K562 (cell line): ENCODE measurements around the gene ANKLE2. TPM values are rescaled to one million over a fixed set of nuclear protein-coding genes. Genes with fewer than 3 reads are reported as not detected.

ENCODE experiments used
- ATAC-seq: fragments of 200-7000 bp; cut with Tn5 transposase; 3 replicates; pipeline ENCODE4 v1.9.1; 2020; ENCODE audit warnings: moderate library complexity
- BruUV-seq: library from RNA; stranded (reverse); fragments of 400-500 nt; replicated peaks from 2 replicates; lab custom pipeline; 2021; lab: Mats Ljungman, UMichigan
- CTCF ChIA-PET: fragments of 300-600 bp; formaldehyde crosslinking; extraction: SDS; loops from one replicate; lab custom pipeline; 2021; ENCODE audit warnings: low intra/inter-chr PET ratio; lab: Yijun Ruan, JAX
- POLR2A ChIA-PET: fragments of 300-600, 350-650 bp; sonication (Branson Sonifier 250); formaldehyde crosslinking; extraction: SDS; loops from one replicate; lab custom pipeline; 2021; ENCODE audit warnings: antibody characterized with exemption, inconsistent platforms; lab: Yijun Ruan, JAX
- DNase-seq, 4 experiments: peaks; one replicate each; pipeline versions ENCODE4 v3.0.0 to v3.0.0-alpha.2; 2011 to 2018; ENCODE audit warnings: low spot score in 3 of 4, mixed read lengths in 3 of 4; ENCODE audit errors: extremely low read depth in 1 of 4
- FAIRE-seq: peaks from 2 replicates; lab custom pipeline; 2011; peaks lifted over from hg19 to GRCh38; lab: Jason Lieb, UNC
- H2AFZ ChIP-seq: 2 replicates; pipeline ENCODE4 v1.6.0; 2011; ENCODE audit warnings: low read depth, low read length, control low read depth, inconsistent platforms
- H3K27ac ChIP-seq: fragments of 200-600 bp; 3 replicates; pipeline ENCODE4 v1.8.0; 2011; ENCODE audit warnings: low read depth, mild to moderate bottlenecking, control low read depth, inconsistent platforms, low read length, moderate library complexity, mixed read lengths; ENCODE audit errors: extremely low read depth
- H3K27me3 ChIP-seq, 2 experiments: fragments of 300-600 bp in 1 of 2; 2 replicates in 1 of 2; 3 replicates in 1 of 2; pipeline versions ENCODE4 v1.6.0 to v1.8.0; 2011; ENCODE audit warnings: inconsistent platforms in 2 of 2, low read length in 2 of 2, mild to moderate bottlenecking in 1 of 2, mixed read lengths in 1 of 2, moderate library complexity in 1 of 2; ENCODE audit not compliant: control insufficient read depth in 2 of 2, insufficient read depth in 2 of 2
- H3K36me3 ChIP-seq: fragments of 300-600 bp; 3 replicates; pipeline ENCODE4 v1.8.0; 2011; ENCODE audit warnings: mild to moderate bottlenecking, low read length, inconsistent platforms; ENCODE audit not compliant: control insufficient read depth, insufficient read depth
- H3K4me1 ChIP-seq, 2 experiments: fragments of 200-600 bp in 1 of 2; replicated peaks in 1 of 2; 2 replicates in 1 of 2; 3 replicates in 1 of 2; pipeline versions ENCODE4 v1.5.1 to v1.8.0; 2011; ENCODE audit warnings: inconsistent platforms in 2 of 2, low read length in 2 of 2, mild to moderate bottlenecking in 1 of 2, mixed read lengths in 1 of 2, moderate library complexity in 1 of 2; ENCODE audit not compliant: control insufficient read depth in 2 of 2, insufficient read depth in 2 of 2
- H3K4me2 ChIP-seq: 2 replicates; pipeline ENCODE4 v1.6.1; 2011; ENCODE audit warnings: low read length, control low read depth, inconsistent platforms, mixed read lengths; ENCODE audit not compliant: insufficient read depth
- H3K4me3 ChIP-seq: fragments of 200-600 bp; sonication (generic), shearing (Covaris generic); 2 replicates; pipeline ENCODE4 v1.5.1; 2016; ENCODE audit warnings: control low read depth, inconsistent platforms
- H3K79me2 ChIP-seq: fragments of 200-600 bp; 3 replicates; pipeline ENCODE4 v1.8.0; 2011; ENCODE audit warnings: low read length, inconsistent platforms; ENCODE audit not compliant: control insufficient read depth, insufficient read depth
- H3K9ac ChIP-seq, 2 experiments: 2 replicates each; pipeline versions ENCODE4 v1.6.0 to v1.6.1; 2011; ENCODE audit warnings: low read depth in 2 of 2, low read length in 2 of 2, control low read depth in 1 of 2, inconsistent platforms in 1 of 2, mild to moderate bottlenecking in 1 of 2, mixed read lengths in 1 of 2; ENCODE audit not compliant: insufficient read depth in 1 of 2
- H3K9me1 ChIP-seq: one replicate; pipeline ENCODE4 v1.6.0; 2011; ENCODE audit warnings: inconsistent platforms, mild to moderate bottlenecking, low read length, moderate library complexity; ENCODE audit not compliant: control insufficient read depth, insufficient read depth
- H3K9me3 ChIP-seq: replicated peaks from 2 replicates; pipeline ENCODE4 v1.5.1; 2011; ENCODE audit warnings: low read depth, low read length, inconsistent platforms; ENCODE audit not compliant: control insufficient read depth, insufficient read depth
- H4K20me1 ChIP-seq: replicated peaks from 2 replicates; pipeline ENCODE4 v1.6.1; 2011; ENCODE audit warnings: low read length, inconsistent platforms, mixed read lengths; ENCODE audit not compliant: control insufficient read depth, insufficient read depth
- ARNT ChIP-seq, 2 experiments: fragments of 450-650 bp; IDR thresholded peaks; 2 replicates each; pipeline ENCODE4 v1.6.1; 2016; ENCODE audit warnings: mild to moderate bottlenecking in 1 of 2
- E2F6 ChIP-seq, 2 experiments: IDR thresholded peaks; 2 replicates each; pipeline ENCODE4 v1.6.1; 2011; ENCODE audit warnings: borderline replicate concordance in 1 of 2, control low read depth in 1 of 2, low read depth in 1 of 2, low read length in 1 of 2, mild to moderate bottlenecking in 1 of 2, mixed read lengths in 1 of 2, moderate library complexity in 1 of 2; ENCODE audit not compliant: insufficient read depth in 1 of 2, insufficient read length in 1 of 2, poor library complexity in 1 of 2, severe bottlenecking in 1 of 2; ENCODE audit errors: extremely low read depth in 1 of 2
- HNRNPLL ChIP-seq: fragments of 200-400 bp; formaldehyde crosslinking; IDR thresholded peaks from 2 replicates; pipeline ENCODE4 v1.6.1; 2017; ENCODE audit warnings: low read length, low read depth, mild to moderate bottlenecking; ENCODE audit not compliant: poor library complexity, severe bottlenecking
- NELFE ChIP-seq: IDR thresholded peaks from 2 replicates; pipeline ENCODE4 v1.6.1; 2011; ENCODE audit warnings: mild to moderate bottlenecking; ENCODE audit not compliant: insufficient read depth, insufficient read length
- POLR2G ChIP-seq: fragments of 200-400 bp; formaldehyde crosslinking; IDR thresholded peaks from 2 replicates; pipeline ENCODE4 v1.6.1; 2017; ENCODE audit warnings: low read depth, mild to moderate bottlenecking, antibody characterized with exemption, low read length, moderate library complexity
- RBFOX2 ChIP-seq: fragments of 200-400 bp; formaldehyde crosslinking; IDR thresholded peaks from 2 replicates; pipeline ENCODE4 v1.6.1; 2017; ENCODE audit warnings: low read depth, mild to moderate bottlenecking, low read length, moderate library complexity
- ZBTB33 ChIP-seq: sonication (generic); formaldehyde crosslinking; IDR thresholded peaks from 2 replicates; pipeline ENCODE4 v1.8.1; 2023; ENCODE audit warnings: mild to moderate bottlenecking, missing genetic modification reagents
- WGBS: fragments of 100-300 bp; shearing (Covaris generic); methylation state at CpG from one replicate; pipeline ENCODE4 v1.1.6; 2016; ENCODE audit warnings: low coverage, mixed read lengths; ENCODE audit not compliant: insufficient coverage; ENCODE audit errors: missing lambda C conversion rate; 5-methylcytosine and 5-hydroxymethylcytosine counted together
- in situ Hi-C: fragments of 300-500 bp; cut with MboI; formaldehyde crosslinking; loops from 4 replicates; pipeline ENCODE4 v1.15.0; 2018; ENCODE audit warnings: inconsistent platforms, mixed read lengths
- intact Hi-C: fragments of 100-400 bp; cut with micrococcal nuclease; formaldehyde crosslinking; loops from 2 replicates; pipeline ENCODE4 v1.14.2; 2022
- polyA plus RNA-seq, 8 experiments: library from polyadenylated mRNA; depleted of rRNA in 4 of 8; stranded (reverse) in 5 of 8; unstranded in 3 of 8; fragments of >200 nt; fragmentation: Nextera tagmentation in 2 of 8; fragmentation: Illumina TruSeq in 1 of 8; extraction: Ambion mirVana in 2 of 8; extraction: Trizol in 1 of 8; gene quantifications; 2 replicates each; pipeline versions ENCODE4 v1.2.1 to v1.2.3, GENCODE V29; 2011 to 2014; ENCODE audit warnings: inconsistent platforms in 1 of 8, missing spikeins in 1 of 8
- total RNA-seq, 7 experiments: library from RNA; depleted of rRNA in 6 of 7; stranded (reverse); fragments of >200 nt in 6 of 7; fragmentation: Illumina TruSeq in 2 of 7; extraction: Trizol in 2 of 7; gene quantifications; 2 replicates each; pipeline versions ENCODE4 v1.2.1 to v1.2.3, GENCODE V29; 2011 to 2021; ENCODE audit warnings: low replicate concordance in 1 of 7
- TF ChIP-seq, protein P1 (sequence below): fragments of 250-450 bp; sonication (Bioruptor Pico); IDR thresholded peaks from 2 replicates; pipeline ENCODE4 v1.5.0; 2021; ENCODE audit warnings: mild to moderate bottlenecking, moderate library complexity
- TF ChIP-seq, protein P2 (sequence below): fragments of 200-400 bp; formaldehyde crosslinking; IDR thresholded peaks from 2 replicates; pipeline ENCODE4 v1.6.1; 2017; ENCODE audit warnings: mild to moderate bottlenecking, low read depth, low read length, moderate library complexity

ANKLE2 gene
- total and polyA plus RNA-seq, 9 of the 15 experiments (the other 6 are each of a cell fraction or from before 2014, with no cell fraction given): 3.2 to 57.7 (median 45.6) TPM

GRCh38 chr12:132717531-132718387 lies 43.9 kb downstream of the ANKLE2 start:
- ATAC-seq (no peak), DNase-seq (no peak), FAIRE-seq (no peak)
- H3K9me3 ChIP-seq: no peaks in the 10 kb centered on the region
- CTCF ChIA-PET: no interaction called here
- H3K4me1 ChIP-seq: peaks cover 0 to 6% of the 10 kb centered on the region in 2 experiments; a peak in 2 of 5 replicates
- H3K79me2 ChIP-seq: peaks cover 24% of the 10 kb centered on the region
- 94% methylated on average over 46 of the region's 61 CpGs for WGBS
- H3K36me3 ChIP-seq: peaks cover 85% of the 10 kb centered on the region
- H3K9me1 ChIP-seq: no peaks in the 10 kb centered on the region
- no peaks in the 10 kb centered on the region for H3K27me3 ChIP-seq
- H3K27ac ChIP-seq: no peak overlapping the region
- no TSS peak for BruUV-seq
- in situ Hi-C loops (no loop called here), intact Hi-C loops (no loop called here)
- H4K20me1 ChIP-seq: no peaks in the 10 kb centered on the region; the same call in 1 of the 2 replicates
- no peak overlapping the region for H3K9ac ChIP-seq
- H2AFZ ChIP-seq: no peak overlapping the region
- no peak overlapping the region for H3K4me3 ChIP-seq
- POLR2A ChIA-PET: interaction anchor here (1.5 kb wide), 1 partner anchor 9 kb away, joined by 4 read pairs; no protein-coding TSS in a partner anchor
- no peak overlapping the region for H3K4me2 ChIP-seq
- TF ChIP-seq, protein P1, sequence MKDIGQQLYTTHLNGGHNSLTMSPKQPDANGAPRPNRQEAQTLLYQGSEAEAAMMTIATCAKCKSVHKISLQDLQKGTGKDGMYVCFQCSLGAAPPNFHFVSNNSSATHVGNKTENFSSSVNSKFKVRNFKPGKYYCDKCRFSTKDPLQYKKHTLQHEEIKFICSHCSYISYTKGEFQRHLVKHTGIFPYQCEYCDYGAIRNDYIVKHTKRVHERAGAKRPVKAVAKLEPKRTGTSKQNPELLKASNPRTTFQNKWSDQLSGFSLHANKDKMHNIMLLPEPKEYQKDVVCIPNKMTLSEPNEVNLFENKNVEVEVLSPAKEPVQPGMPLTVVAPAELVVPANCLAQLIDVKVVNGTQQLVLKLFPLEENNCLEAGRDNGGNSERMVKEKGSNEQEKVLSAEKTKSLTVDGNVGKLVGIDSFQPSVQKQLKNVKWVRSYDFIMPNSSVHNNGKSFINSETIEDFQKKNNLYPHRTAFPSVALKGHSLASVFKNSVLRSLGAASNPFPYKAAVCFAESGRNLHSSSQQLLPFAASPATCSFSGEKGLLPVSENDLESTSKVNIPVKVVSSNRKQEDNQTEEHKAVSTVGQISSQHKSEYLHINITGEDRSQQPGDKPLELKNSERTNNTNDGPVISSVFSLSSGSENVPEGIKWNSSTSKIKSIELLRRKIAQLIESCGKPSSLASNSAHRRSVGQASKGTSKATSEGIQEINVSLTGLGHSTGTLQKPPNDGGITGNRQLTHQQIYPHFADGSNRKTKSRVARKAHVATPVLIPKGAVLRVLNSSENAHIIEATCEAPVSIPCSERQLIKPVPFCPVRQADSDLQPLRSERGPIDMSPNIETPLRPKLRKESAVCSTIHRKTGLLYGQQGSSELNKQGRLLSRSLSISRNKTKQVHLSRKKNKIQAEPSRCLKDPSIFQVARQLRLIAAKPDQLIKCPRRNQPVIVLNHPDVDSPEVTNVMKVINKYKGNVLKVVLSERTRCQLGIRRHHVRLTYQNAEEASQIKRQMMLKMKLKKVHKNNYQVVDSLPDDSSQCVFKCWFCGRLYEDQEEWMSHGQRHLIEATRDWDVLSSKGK (CRISPR knock-in tag): no peak
- TF ChIP-seq HNRNPLL: peak; percentile 19
- no peak for TF ChIP-seq NELFE
- no peak for TF ChIP-seq E2F6 (IDR thresholded peaks at IDR 0.05; ENCODE audit: borderline replicate concordance in 1 of 2, extremely low read depth in 1 of 2, insufficient read depth in 1 of 2, insufficient read length in 1 of 2, low read depth in 1 of 2, low read length in 1 of 2, poor library complexity in 1 of 2, severe bottlenecking in 1 of 2)
- peak; percentile 64 for TF ChIP-seq POLR2G
- TF ChIP-seq, protein P2, sequence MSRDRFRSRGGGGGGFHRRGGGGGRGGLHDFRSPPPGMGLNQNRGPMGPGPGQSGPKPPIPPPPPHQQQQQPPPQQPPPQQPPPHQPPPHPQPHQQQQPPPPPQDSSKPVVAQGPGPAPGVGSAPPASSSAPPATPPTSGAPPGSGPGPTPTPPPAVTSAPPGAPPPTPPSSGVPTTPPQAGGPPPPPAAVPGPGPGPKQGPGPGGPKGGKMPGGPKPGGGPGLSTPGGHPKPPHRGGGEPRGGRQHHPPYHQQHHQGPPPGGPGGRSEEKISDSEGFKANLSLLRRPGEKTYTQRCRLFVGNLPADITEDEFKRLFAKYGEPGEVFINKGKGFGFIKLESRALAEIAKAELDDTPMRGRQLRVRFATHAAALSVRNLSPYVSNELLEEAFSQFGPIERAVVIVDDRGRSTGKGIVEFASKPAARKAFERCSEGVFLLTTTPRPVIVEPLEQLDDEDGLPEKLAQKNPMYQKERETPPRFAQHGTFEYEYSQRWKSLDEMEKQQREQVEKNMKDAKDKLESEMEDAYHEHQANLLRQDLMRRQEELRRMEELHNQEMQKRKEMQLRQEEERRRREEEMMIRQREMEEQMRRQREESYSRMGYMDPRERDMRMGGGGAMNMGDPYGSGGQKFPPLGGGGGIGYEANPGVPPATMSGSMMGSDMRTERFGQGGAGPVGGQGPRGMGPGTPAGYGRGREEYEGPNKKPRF: no peak
- peak; percentile 88 for TF ChIP-seq ZBTB33
- TF ChIP-seq RBFOX2: peak; percentile 30; the same call in 1 of the 2 replicates
- TF ChIP-seq ARNT (IDR thresholded peaks at IDR 0.05): no peak
